Right atrium auricular region (tissue), 2 donors: Measurements from ENCODE around the gene PIM2. TPM values are rescaled to one million over a fixed set of nuclear protein-coding genes. Genes with fewer than 3 reads are reported as not detected.

Experiments used
- DNase-seq: peaks from one replicate; pipeline ENCODE4 v3.0.0-alpha.2; 2019; ENCODE audit warnings: low spot score
- H3K27ac ChIP-seq, 2 donors: fragments of 200-600 bp; sonication (generic); 1 replicate in 1 of 2; 2 replicates in 1 of 2; pipeline ENCODE4 v1.5.1; 2016 to 2019
- H3K27me3 ChIP-seq, 2 donors: fragments of 200-600 bp; sonication (generic); one replicate each; pipeline versions ENCODE4 v1.5.1 to v1.6.0; 2017 to 2019
- H3K36me3 ChIP-seq: fragments of 200-600 bp; sonication (generic); one replicate; pipeline ENCODE4 v1.5.1; 2016
- H3K4me1 ChIP-seq, 2 donors: fragments of 200-600 bp; sonication (generic); one replicate each; pipeline versions ENCODE4 v1.5.1 to v1.6.0; 2017 to 2019
- H3K4me3 ChIP-seq, 2 donors: fragments of 200-600 bp; sonication (generic); 1 replicate in 1 of 2; 2 replicates in 1 of 2; pipeline ENCODE4 v1.5.1; 2017 to 2019; ENCODE audit warnings: mild to moderate bottlenecking in 1 of 2, moderate library complexity in 1 of 2
- H3K9me3 ChIP-seq, 2 donors: fragments of 200-600 bp; sonication (generic); one replicate each; pipeline ENCODE4 v1.5.1; 2019
- total RNA-seq, 2 donors: library from RNA; depleted of rRNA; stranded (reverse); fragments of >200 nt; gene quantifications; one replicate each; pipeline ENCODE4 v1.1.0, GENCODE V29; 2016
- TF ChIP-seq, protein P1 (sequence below), 2 donors: fragments of 200-600 bp; sonication (generic); IDR thresholded peaks; one replicate each; pipeline ENCODE4 v1.5.1; 2019; ENCODE audit warnings: antibody characterized with exemption in 2 of 2

PIM2 gene
- total RNA-seq, 2 donors from 2014 or later: 5.4 to 9.1 TPM

DNA sequence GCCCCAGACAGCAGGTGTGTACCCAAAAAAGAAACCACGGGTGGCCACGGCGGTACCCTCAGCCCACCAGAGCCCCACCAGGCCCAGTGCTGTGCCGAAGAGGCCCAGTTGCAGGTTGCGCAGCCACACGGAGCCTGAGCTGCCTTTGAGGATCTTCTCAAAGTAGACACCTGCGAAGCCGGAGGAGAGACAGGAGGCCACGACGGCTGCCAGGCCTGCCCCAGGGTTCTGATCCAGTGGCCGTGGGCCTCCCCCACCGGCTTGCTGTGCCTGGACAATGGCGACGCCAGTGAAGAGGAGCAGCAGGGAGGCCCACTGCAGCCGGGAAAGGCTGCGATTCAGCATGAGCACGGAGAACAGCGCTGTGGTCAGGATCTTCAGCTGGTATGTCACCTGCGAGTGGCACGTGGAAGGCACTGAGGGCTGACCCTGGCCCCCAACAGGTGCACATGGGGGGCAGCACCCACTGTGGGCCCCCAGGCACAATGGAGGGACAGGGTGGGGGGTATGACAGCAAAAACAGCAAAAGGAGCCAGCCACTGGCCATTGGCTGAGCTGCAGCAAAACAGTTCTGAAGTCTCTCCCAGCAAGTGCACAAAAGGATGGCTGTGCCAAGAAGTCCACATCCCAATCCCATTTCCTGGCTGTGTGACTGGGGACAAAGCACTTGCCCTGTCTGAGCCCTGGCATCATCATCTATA is 13.6 kb downstream of the PIM2 start:
- TF ChIP-seq, protein P1, sequence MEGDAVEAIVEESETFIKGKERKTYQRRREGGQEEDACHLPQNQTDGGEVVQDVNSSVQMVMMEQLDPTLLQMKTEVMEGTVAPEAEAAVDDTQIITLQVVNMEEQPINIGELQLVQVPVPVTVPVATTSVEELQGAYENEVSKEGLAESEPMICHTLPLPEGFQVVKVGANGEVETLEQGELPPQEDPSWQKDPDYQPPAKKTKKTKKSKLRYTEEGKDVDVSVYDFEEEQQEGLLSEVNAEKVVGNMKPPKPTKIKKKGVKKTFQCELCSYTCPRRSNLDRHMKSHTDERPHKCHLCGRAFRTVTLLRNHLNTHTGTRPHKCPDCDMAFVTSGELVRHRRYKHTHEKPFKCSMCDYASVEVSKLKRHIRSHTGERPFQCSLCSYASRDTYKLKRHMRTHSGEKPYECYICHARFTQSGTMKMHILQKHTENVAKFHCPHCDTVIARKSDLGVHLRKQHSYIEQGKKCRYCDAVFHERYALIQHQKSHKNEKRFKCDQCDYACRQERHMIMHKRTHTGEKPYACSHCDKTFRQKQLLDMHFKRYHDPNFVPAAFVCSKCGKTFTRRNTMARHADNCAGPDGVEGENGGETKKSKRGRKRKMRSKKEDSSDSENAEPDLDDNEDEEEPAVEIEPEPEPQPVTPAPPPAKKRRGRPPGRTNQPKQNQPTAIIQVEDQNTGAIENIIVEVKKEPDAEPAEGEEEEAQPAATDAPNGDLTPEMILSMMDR (IDR thresholded peaks at IDR 0.05): no peak
- H3K36me3 ChIP-seq: peaks cover 35% of the 10 kb centered on the region
- no peaks in the 10 kb centered on the region for H3K27me3 ChIP-seq
- no peak overlapping the region for H3K4me3 ChIP-seq
- no peaks in the 10 kb centered on the region for H3K4me1 ChIP-seq
- no peaks in the 10 kb centered on the region for H3K9me3 ChIP-seq
- no peak overlapping the region for H3K27ac ChIP-seq
- DNase-seq: no peak

DNA sequence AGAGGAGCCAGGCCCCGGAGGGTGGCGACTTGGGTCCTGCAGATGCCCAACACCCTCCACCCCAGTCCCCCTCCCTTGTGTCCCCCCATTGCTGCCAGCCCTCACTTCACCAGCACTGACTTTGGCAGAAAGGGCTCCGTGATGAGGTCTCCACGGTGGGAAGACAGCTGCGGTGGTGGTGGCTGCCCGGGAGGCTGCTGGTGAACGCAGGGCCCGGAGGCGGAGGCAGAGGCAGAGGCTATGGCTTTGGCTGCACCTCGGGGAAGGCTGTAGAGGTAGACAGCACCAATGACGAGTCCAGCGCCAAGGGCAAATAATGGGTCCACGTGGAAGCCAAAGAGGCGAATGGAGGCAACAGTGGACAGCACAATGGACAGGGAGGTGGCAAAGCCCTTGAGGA is 14.2 kb downstream of the PIM2 start:
- TF ChIP-seq, protein P1 (IDR thresholded peaks at IDR 0.05): no peak
- Histone ChIP-seq H3K4me3 (no peak overlapping the region), H3K36me3 (peaks cover 35% of the 10 kb centered on the region), H3K9me3 (no peaks in the 10 kb centered on the region), H3K27ac (no peak overlapping the region), H3K27me3 (no peaks in the 10 kb centered on the region), H3K4me1 (no peaks in the 10 kb centered on the region)
- DNase-seq: no peak

DNA sequence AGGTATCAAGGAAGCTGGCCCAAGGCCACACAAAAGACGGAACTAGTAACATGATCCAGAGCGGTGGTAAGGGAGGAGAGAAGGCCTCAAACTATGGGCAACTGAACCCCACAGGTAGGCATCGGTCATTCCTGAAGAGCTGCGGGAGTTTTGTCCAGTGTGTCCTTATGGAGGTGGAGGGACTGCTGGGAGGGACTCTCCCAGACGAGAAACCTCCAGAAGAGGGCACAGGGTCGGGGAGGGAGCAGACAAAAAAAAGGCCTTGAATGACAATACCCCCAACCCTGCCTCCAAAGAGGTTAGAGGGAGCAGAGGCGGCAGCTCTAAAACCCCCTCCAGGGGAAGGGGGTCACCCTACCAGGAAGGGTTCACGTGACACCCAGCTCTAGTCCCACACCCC is 14.6 kb downstream of the PIM2 start:
- no peak overlapping the region for H3K27ac ChIP-seq
- H3K36me3 ChIP-seq: peaks cover 35% of the 10 kb centered on the region
- no peak for DNase-seq
- H3K27me3 ChIP-seq: no peaks in the 10 kb centered on the region
- H3K4me3 ChIP-seq: no peak overlapping the region
- TF ChIP-seq, protein P1 (IDR thresholded peaks at IDR 0.05): no peak
- no peaks in the 10 kb centered on the region for H3K9me3 ChIP-seq
- peaks cover 0 to under 1% of the 10 kb centered on the region in 2 donors for H3K4me1 ChIP-seq

DNA sequence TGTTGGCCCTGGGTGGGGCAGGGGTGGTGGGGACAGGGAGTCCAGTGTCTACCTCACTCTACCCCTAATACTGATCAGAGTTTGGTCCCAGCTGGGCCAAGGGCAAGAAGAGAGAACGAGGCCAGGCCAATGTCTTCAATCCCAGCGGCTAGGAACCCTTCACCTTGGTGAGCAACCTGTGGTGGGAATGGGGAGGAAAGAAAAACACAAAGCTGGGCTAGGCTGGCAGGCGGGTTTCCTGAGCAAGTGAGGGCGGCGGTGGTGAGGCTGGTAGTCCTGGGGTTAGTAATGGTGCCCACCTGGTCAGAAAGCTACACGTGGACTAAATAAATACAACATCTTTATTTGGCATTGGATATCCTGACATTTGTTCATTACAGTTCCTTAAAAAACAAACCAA is 15.5 kb downstream of the PIM2 start:
- TF ChIP-seq, protein P1 (IDR thresholded peaks at IDR 0.05): no peak
- Histone ChIP-seq H3K36me3 (peaks cover 35% of the 10 kb centered on the region), H3K27me3 (no peaks in the 10 kb centered on the region), H3K9me3 (no peaks in the 10 kb centered on the region), H3K4me1 (peaks cover 0 to 3% of the 10 kb centered on the region in 2 donors), H3K27ac (no peak overlapping the region), H3K4me3 (no peak overlapping the region)
- no peak for DNase-seq

DNA sequence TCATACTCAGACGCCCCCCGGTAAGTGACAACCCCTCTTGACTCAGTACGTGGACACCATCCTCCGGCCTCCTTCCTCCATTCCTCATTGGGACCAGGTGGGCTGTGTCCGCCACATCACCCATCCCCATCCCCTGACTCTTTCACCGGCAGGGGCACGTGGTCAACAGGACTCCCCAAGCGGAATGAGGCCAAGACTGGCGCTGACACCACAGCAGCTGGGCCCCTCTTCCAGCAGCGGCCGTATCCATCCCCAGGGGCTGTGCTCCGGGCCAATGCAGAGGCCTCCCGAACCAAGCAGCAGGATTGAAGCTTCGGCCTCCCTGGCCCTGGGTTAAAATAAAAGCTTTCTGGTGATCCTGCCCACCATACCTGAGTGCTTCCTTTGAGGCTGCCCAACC is 16.0 kb downstream of the PIM2 start:
- no peaks in the 10 kb centered on the region for H3K27me3 ChIP-seq
- H3K4me1 ChIP-seq: peaks cover 0 to 3% of the 10 kb centered on the region in 2 donors
- no peak overlapping the region for H3K27ac ChIP-seq
- no peak overlapping the region for H3K4me3 ChIP-seq
- peaks cover 35% of the 10 kb centered on the region for H3K36me3 ChIP-seq
- no peaks in the 10 kb centered on the region for H3K9me3 ChIP-seq
- no peak for DNase-seq
- TF ChIP-seq, protein P1 (IDR thresholded peaks at IDR 0.05): no peak

DNA sequence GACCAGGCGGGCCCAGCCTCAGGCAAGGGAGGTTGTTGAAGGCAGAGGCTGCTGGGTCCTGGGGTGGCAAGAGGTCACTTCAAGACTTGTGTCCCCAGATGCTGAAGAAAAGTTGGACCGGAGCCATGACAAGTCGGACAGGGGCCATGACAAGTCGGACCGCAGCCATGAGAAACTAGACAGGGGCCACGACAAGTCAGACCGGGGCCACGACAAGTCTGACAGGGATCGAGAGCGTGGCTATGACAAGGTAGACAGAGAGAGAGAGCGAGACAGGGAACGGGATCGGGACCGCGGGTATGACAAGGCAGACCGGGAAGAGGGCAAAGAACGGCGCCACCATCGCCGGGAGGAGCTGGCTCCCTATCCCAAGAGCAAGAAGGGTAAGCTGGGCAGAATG is 16.7 kb downstream of the PIM2 start:
- DNase-seq: no peak
- Histone ChIP-seq H3K36me3 (peaks cover 35% of the 10 kb centered on the region), H3K9me3 (no peaks in the 10 kb centered on the region), H3K27ac (no peak overlapping the region), H3K4me1 (peaks cover 0 to 3% of the 10 kb centered on the region in 2 donors), H3K27me3 (no peaks in the 10 kb centered on the region), H3K4me3 (no peak overlapping the region)
- TF ChIP-seq, protein P1 (IDR thresholded peaks at IDR 0.05): no peak
